Activated naive CD4-positive, alpha-beta T cell treated with anti-CD3 and anti-CD28 coated beads, Interleukin-2, amount 50 U/mL, for 72 hours (primary cell): Measurements from ENCODE around the gene PTPRC. TPM values are rescaled to one million over a fixed set of nuclear protein-coding genes. Genes with fewer than 3 reads are reported as not detected.

Experiments used
- ATAC-seq, 2 donors: fragments of 150-1000 bp; cut with Tn5 transposase; 2 replicates each; pipeline ENCODE4 v1.10.0; 2021; ENCODE audit warnings: mild to moderate bottlenecking in 2 of 2, moderate library complexity in 2 of 2
- DNase-seq, 2 donors: peaks; one replicate each; pipeline ENCODE4 v3.0.0; 2021 to 2022; ENCODE audit warnings: low spot score in 2 of 2
- H3K27ac Mint-ChIP-seq, 2 donors: one replicate each; pipeline ENCODE4 v1.8.0; 2022; ENCODE audit warnings: mild to moderate bottlenecking in 2 of 2, mixed read lengths in 2 of 2
- H3K36me3 Mint-ChIP-seq, 2 donors: one replicate each; pipeline ENCODE4 v1.8.0; 2022; ENCODE audit warnings: mixed read lengths in 2 of 2
- H3K9me3 Mint-ChIP-seq, 2 donors: one replicate each; pipeline ENCODE4 v1.8.0; 2022; ENCODE audit warnings: mixed read lengths in 2 of 2
- total RNA-seq, 2 donors: library from RNA; stranded (reverse); gene quantifications; one replicate each; pipeline ENCODE4 v1.2.3, GENCODE V29; 2022

PTPRC gene
- total RNA-seq, 2 donors from 2014 or later, result 433 to 644 TPM

GRCh38 chr1:198730952-198731351 lies 92.1 kb downstream of the PTPRC start:
- ATAC-seq (no peak), DNase-seq (no peak)
- H3K36me3 Mint-ChIP-seq, result peaks cover 21 to 58% of the 10 kb centered on the region in 2 donors
- H3K9me3 Mint-ChIP-seq, result no peaks in the 10 kb centered on the region
- H3K27ac Mint-ChIP-seq, result peak overlapping the region in 1 of 2 donors; percentile 57

- peak overlapping the region; percentile 4 to 81 for H3K27ac Mint-ChIP-seq
- peaks cover 42 to 72% of the 10 kb centered on the region in 2 donors for H3K36me3 Mint-ChIP-seq
- H3K9me3 Mint-ChIP-seq, result peaks cover 4 to 14% of the 10 kb centered on the region in 2 donors
- no peak for DNase-seq
- ATAC-seq, result peak; percentile 87 to 94
These were observed 95.6 kb downstream of the PTPRC start for GRCh38 chr1:198734323-198735008.

GRCh38 chr1:198741744-198742143 lies 102.9 kb downstream of the PTPRC start:
- DNase-seq (no peak), ATAC-seq (peak; percentile 32 to 51)
- Mint-ChIP-seq H3K36me3 (peaks cover 39 to 54% of the 10 kb centered on the region in 2 donors), H3K27ac (peak overlapping the region in 1 of 2 donors; percentile 4), H3K9me3 (peaks cover 0 to 9% of the 10 kb centered on the region in 2 donors)

- H3K9me3 Mint-ChIP-seq, result no peaks in the 10 kb centered on the region
- H3K27ac Mint-ChIP-seq, result no peak overlapping the region
- H3K36me3 Mint-ChIP-seq, result peaks cover 24 to 36% of the 10 kb centered on the region in 2 donors
- DNase-seq (no peak), ATAC-seq (no peak)
These were observed 108.3 kb downstream of the PTPRC start for GRCh38 chr1:198747127-198747526.

GRCh38 chr1:198749279-198749678 lies 110.4 kb downstream of the PTPRC start:
- DNase-seq (no peak), ATAC-seq (peak; percentile 69 to 83)
- Mint-ChIP-seq H3K27ac (peak overlapping the region in 1 of 2 donors; percentile 22), H3K9me3 (no peaks in the 10 kb centered on the region), H3K36me3 (peaks cover 17 to 27% of the 10 kb centered on the region in 2 donors)

- no peak overlapping the region for H3K27ac Mint-ChIP-seq
- H3K36me3 Mint-ChIP-seq, result peaks cover 17 to 35% of the 10 kb centered on the region in 2 donors
- no peaks in the 10 kb centered on the region for H3K9me3 Mint-ChIP-seq
- DNase-seq, result no peak
- no peak for ATAC-seq
These were observed 111.2 kb downstream of the PTPRC start for GRCh38 chr1:198750081-198750480.

- Mint-ChIP-seq H3K27ac (peak overlapping the region; percentile 14 to 91), H3K9me3 (no peaks in the 10 kb centered on the region), H3K36me3 (peaks cover 17 to 47% of the 10 kb centered on the region in 2 donors)
- no peak for DNase-seq
- no peak for ATAC-seq
These were observed 112.9 kb downstream of the PTPRC start for GRCh38 chr1:198751741-198752140.

- ATAC-seq (peak in 1 of 2 donors; percentile 32), DNase-seq (no peak)
- Mint-ChIP-seq H3K27ac (peak overlapping the region; percentile 37 to 88), H3K9me3 (no peaks in the 10 kb centered on the region), H3K36me3 (peaks cover 17 to 42% of the 10 kb centered on the region in 2 donors)
These were observed 115.8 kb downstream of the PTPRC start for GRCh38 chr1:198754670-198755069.

- DNase-seq (no peak), ATAC-seq (no peak)
- Mint-ChIP-seq H3K27ac (no peak overlapping the region), H3K36me3 (peaks cover 14 to 43% of the 10 kb centered on the region in 2 donors), H3K9me3 (no peaks in the 10 kb centered on the region)
These were observed 116.9 kb downstream of the PTPRC start for GRCh38 chr1:198755715-198756114.

GRCh38 chr1:198756470-198756869 lies 117.6 kb downstream of the PTPRC start:
- Mint-ChIP-seq H3K36me3 (peaks cover 6 to 40% of the 10 kb centered on the region in 2 donors), H3K27ac (no peak overlapping the region), H3K9me3 (no peaks in the 10 kb centered on the region)
- ATAC-seq (no peak), DNase-seq (no peak)

GRCh38 chr1:198761859-198762616 lies 123.2 kb downstream of the PTPRC start:
- peak; percentile 13 to 28 for ATAC-seq
- Mint-ChIP-seq H3K36me3 (peaks cover 0 to 10% of the 10 kb centered on the region in 2 donors), H3K9me3 (no peaks in the 10 kb centered on the region), H3K27ac (peak overlapping the region; percentile 50 to 89)
- DNase-seq, result no peak

GRCh38 chr1:198763298-198763714 lies 124.5 kb downstream of the PTPRC start:
- no peaks in the 10 kb centered on the region for H3K9me3 Mint-ChIP-seq
- no peak for DNase-seq
- ATAC-seq, result peak; percentile 52 to 54
- peak overlapping the region in 1 of 2 donors; percentile 55 for H3K27ac Mint-ChIP-seq
- peaks cover 0 to 10% of the 10 kb centered on the region in 2 donors for H3K36me3 Mint-ChIP-seq

GRCh38 chr1:198764748-198765147 lies 125.9 kb downstream of the PTPRC start:
- peaks cover 0 to 10% of the 10 kb centered on the region in 2 donors for H3K36me3 Mint-ChIP-seq
- DNase-seq (no peak), ATAC-seq (peak in 1 of 2 donors; percentile 27)
- H3K27ac Mint-ChIP-seq, result peak overlapping the region in 1 of 2 donors; percentile 57
- H3K9me3 Mint-ChIP-seq, result no peaks in the 10 kb centered on the region

GRCh38 chr1:198765416-198765815 lies 126.6 kb downstream of the PTPRC start:
- no peak for DNase-seq
- ATAC-seq, result no peak
- H3K36me3 Mint-ChIP-seq, result peaks cover 0 to 8% of the 10 kb centered on the region in 2 donors
- H3K9me3 Mint-ChIP-seq, result no peaks in the 10 kb centered on the region
- no peak overlapping the region for H3K27ac Mint-ChIP-seq

- ATAC-seq (peak in 1 of 2 donors; percentile 34), DNase-seq (no peak)
- Mint-ChIP-seq H3K9me3 (no peaks in the 10 kb centered on the region), H3K36me3 (no peaks in the 10 kb centered on the region), H3K27ac (no peak overlapping the region)
These were observed 132.8 kb downstream of the PTPRC start for GRCh38 chr1:198771563-198772153.

- Mint-ChIP-seq H3K27ac (no peak overlapping the region), H3K9me3 (no peaks in the 10 kb centered on the region), H3K36me3 (no peaks in the 10 kb centered on the region)
- DNase-seq, result no peak
- no peak for ATAC-seq
These were observed 133.8 kb downstream of the PTPRC start for GRCh38 chr1:198772626-198773025.

GRCh38 chr1:198773030-198773429 lies 134.2 kb downstream of the PTPRC start:
- no peaks in the 10 kb centered on the region for H3K36me3 Mint-ChIP-seq
- ATAC-seq (no peak), DNase-seq (no peak)
- peak overlapping the region in 1 of 2 donors; percentile 0 for H3K27ac Mint-ChIP-seq
- no peaks in the 10 kb centered on the region for H3K9me3 Mint-ChIP-seq
